ENCODE data around the gene SYCE1L.
"Not testable (repeated sequence)": the region's sequence is repeated elsewhere in the genome, so short reads cannot be mapped to it uniquely, and the experiment has no call there.

SYCE1L gene

GRCh38 chr16:77238593-77238992 lies 39.4 kb downstream of the SYCE1L start:
- H3K27me3 ChIP-seq: no peaks in the 10 kb centered on the region
- H3K4me2 ChIP-seq: no peak overlapping the region
- no peak overlapping the region for H3K4me3 ChIP-seq
- H3K27ac ChIP-seq: no peak overlapping the region
- H4K20me1 ChIP-seq: no peaks in the 10 kb centered on the region
- H3K9ac ChIP-seq: no peak overlapping the region
- H3K36me3 ChIP-seq: no peaks in the 10 kb centered on the region
- peaks cover 4% of the 10 kb centered on the region; the same call in 1 of the 2 replicates for H3K4me1 ChIP-seq
- no peak for TF ChIP-seq Cebpa-rat (IDR thresholded peaks at IDR 0.05)
- H3K9me3 ChIP-seq: no peaks in the 10 kb centered on the region

GRCh38 chr16:77242471-77242870 lies 43.3 kb downstream of the SYCE1L start:
- H3K4me3 ChIP-seq, H4K20me1 ChIP-seq, H3K4me1 ChIP-seq, H3K36me3 ChIP-seq, H3K9me3 ChIP-seq, H3K27ac ChIP-seq, H3K27me3 ChIP-seq, H3K9ac ChIP-seq, H3K4me2 ChIP-seq: not testable (repeated sequence)

- H3K9ac ChIP-seq: no peak overlapping the region
- TF ChIP-seq Cebpa-rat (IDR thresholded peaks at IDR 0.05): no peak
- H3K9me3 ChIP-seq: no peaks in the 10 kb centered on the region
- no peaks in the 10 kb centered on the region for H3K36me3 ChIP-seq
- H4K20me1 ChIP-seq: no peaks in the 10 kb centered on the region
- no peak overlapping the region for H3K4me3 ChIP-seq
- no peaks in the 10 kb centered on the region for H3K4me1 ChIP-seq
- no peaks in the 10 kb centered on the region for H3K27me3 ChIP-seq
- no peak overlapping the region for H3K4me2 ChIP-seq
- no peak overlapping the region for H3K27ac ChIP-seq
Measured at GRCh38 chr16:77246150-77246549, 46.9 kb downstream of the SYCE1L start.

- no peaks in the 10 kb centered on the region for H4K20me1 ChIP-seq
- H3K4me1 ChIP-seq: no peaks in the 10 kb centered on the region
- H3K27ac ChIP-seq: no peak overlapping the region
- H3K9ac ChIP-seq: no peak overlapping the region
- H3K4me2 ChIP-seq: no peak overlapping the region
- no peak for TF ChIP-seq Cebpa-rat (IDR thresholded peaks at IDR 0.05)
- H3K27me3 ChIP-seq: no peaks in the 10 kb centered on the region
- H3K9me3 ChIP-seq: no peaks in the 10 kb centered on the region
- no peaks in the 10 kb centered on the region for H3K36me3 ChIP-seq
- H3K4me3 ChIP-seq: no peak overlapping the region
Measured at GRCh38 chr16:77250400-77250799, 51.2 kb downstream of the SYCE1L start.
